ENCODE measurements around the gene SNTG2. TPM values are rescaled to one million over a fixed set of nuclear protein-coding genes. Genes with fewer than 3 reads are reported as not detected.
"Not testable (repeated sequence)": the region's sequence is repeated elsewhere in the genome, so short reads cannot be mapped to it uniquely, and the experiment has no call there.

SNTG2 gene
- total RNA-seq, 1 donor from 2014 or later, result 0.47 TPM

DNA sequence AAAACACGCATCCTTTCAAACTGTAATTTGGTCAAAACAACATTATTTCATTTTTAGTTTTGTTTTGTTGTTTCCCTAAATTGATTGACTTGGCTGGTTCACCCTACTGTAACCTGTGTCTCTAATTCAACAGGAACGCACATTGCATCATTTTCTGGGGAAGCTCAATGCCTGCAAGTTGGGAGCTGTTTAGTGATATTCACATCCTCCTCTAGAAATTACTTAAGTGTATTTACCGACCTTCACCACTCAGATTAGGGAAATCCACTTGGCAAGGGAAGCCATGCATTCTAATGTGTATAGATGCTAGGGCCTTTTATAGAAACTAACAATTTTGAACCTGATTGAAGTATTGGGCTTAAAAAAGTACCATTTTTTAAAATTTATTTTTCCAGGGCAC is 455.3 kb downstream of the SNTG2 start:
- intact Hi-C loops (cut with micrococcal nuclease), result no loop called here
- H3K4me3 ChIP-seq, result no peak overlapping the region
- TF ChIP-seq CTCF (IDR thresholded peaks at IDR 0.05; ENCODE audit: borderline replicate concordance), result no peak
- DNase-seq, result no peak
- H3K36me3 ChIP-seq, result no peaks in the 10 kb centered on the region
- H3K4me1 ChIP-seq, result no peaks in the 10 kb centered on the region
- H3K27ac ChIP-seq (replicated peaks), result no peak overlapping the region
- H3K27me3 ChIP-seq (ENCODE audit: low read depth), result peaks cover 7% of the 10 kb centered on the region
- H3K9me3 ChIP-seq (replicated peaks), result no peaks in the 10 kb centered on the region

GRCh38 chr2:1406434-1406833 is 455.8 kb downstream of the SNTG2 start:
- peaks cover 7% of the 10 kb centered on the region for H3K27me3 ChIP-seq (ENCODE audit: low read depth)
- H3K9me3 ChIP-seq (replicated peaks), result no peaks in the 10 kb centered on the region
- DNase-seq, result no peak
- intact Hi-C loops (cut with micrococcal nuclease), result no loop called here
- no peak overlapping the region for H3K27ac ChIP-seq (replicated peaks)
- H3K4me3 ChIP-seq, result no peak overlapping the region
- no peaks in the 10 kb centered on the region for H3K4me1 ChIP-seq
- H3K36me3 ChIP-seq, result no peaks in the 10 kb centered on the region
- no peak for TF ChIP-seq CTCF (IDR thresholded peaks at IDR 0.05; ENCODE audit: borderline replicate concordance)

DNA sequence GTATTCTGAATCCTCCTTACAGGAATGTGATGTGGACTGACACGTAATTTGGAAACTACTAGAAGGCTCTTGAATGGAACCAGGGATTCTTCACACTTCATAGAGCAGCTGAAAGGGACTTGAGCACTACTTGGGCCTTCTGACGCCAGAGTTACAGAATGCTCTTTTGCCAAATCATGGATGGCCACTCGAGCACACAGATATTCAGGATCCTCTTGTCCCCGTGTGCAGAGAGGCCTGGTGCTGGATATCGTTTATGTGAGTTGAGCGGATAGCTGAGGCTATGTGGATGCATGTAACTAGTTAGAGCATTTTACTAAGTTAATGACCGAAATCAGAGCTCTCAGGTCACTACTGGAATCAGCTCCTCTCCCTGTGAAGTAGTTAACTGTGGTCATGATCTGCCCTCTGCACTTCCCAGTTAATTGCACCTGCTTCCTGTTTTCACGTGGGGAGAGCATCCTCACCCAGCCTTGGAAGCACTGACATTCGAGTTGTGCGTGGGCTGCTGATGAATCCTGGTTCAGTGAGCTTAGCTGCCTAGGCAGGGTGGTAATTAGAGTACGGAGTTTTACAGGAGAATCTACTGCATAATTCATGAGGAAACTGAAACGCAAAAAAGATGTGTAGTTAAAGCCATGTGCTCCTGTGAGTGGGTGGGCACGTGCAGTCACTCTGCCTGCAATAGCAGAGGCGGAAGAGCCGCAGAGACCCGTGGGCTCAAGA is 457.5 kb downstream of the SNTG2 start:
- no peaks in the 10 kb centered on the region for H3K9me3 ChIP-seq (replicated peaks)
- no peak for DNase-seq
- H3K36me3 ChIP-seq, result no peaks in the 10 kb centered on the region
- H3K27me3 ChIP-seq (ENCODE audit: low read depth), result no peaks in the 10 kb centered on the region
- no peak overlapping the region for H3K4me3 ChIP-seq
- no peak for TF ChIP-seq CTCF (IDR thresholded peaks at IDR 0.05; ENCODE audit: borderline replicate concordance)
- H3K4me1 ChIP-seq, result no peaks in the 10 kb centered on the region
- no peak overlapping the region for H3K27ac ChIP-seq (replicated peaks)
- intact Hi-C loops (cut with micrococcal nuclease), result no loop called here

DNA sequence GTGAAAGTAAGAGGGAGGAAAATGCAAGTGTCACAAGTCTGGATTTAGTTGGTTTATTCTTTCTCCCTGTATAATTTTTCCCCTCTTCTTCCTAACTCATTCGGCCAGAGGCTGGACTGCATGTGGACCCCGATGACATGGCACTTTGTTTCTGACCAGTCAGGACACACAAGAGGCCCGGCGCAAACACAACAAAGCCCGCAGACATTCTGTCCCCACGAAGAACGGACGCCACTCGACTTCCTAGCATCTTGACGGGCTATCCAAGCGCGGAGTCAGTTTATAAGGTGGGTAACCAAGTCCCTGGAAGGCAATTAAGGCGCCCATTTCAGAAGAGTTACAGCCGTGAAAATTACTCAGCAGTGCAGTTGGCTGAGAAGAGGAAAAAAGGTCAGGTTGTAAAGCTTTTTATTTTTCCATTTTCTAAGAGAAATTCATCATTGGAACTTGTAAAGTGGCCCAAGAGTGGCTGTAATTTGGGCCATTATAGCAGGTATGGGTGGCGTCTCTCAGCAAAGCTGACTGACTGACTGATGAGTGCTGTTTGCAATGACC is 462.6 kb downstream of the SNTG2 start, which contains the start of gene TPO:
TSS of gene TPO (plus strand) at position 308 of the 555 bp plus-strand sequence. CDS start 946 bp downstream, outside the sequence.
- peaks cover 4% of the 10 kb centered on the region for H3K36me3 ChIP-seq
- H3K27ac ChIP-seq (replicated peaks), result no peak within 1 kb of the TSS
- H3K4me1 ChIP-seq, result no peaks in the 10 kb centered on the region
- H3K4me3 ChIP-seq, result no peak within 1 kb of the TSS
- no peaks in the 10 kb centered on the region for H3K27me3 ChIP-seq (ENCODE audit: low read depth)
- intact Hi-C loops (cut with micrococcal nuclease), result no loop called here
- TF ChIP-seq CTCF (IDR thresholded peaks at IDR 0.05; ENCODE audit: borderline replicate concordance), result no peak
- no peak for DNase-seq
- H3K9me3 ChIP-seq (replicated peaks), result no peaks in the 10 kb centered on the region

DNA sequence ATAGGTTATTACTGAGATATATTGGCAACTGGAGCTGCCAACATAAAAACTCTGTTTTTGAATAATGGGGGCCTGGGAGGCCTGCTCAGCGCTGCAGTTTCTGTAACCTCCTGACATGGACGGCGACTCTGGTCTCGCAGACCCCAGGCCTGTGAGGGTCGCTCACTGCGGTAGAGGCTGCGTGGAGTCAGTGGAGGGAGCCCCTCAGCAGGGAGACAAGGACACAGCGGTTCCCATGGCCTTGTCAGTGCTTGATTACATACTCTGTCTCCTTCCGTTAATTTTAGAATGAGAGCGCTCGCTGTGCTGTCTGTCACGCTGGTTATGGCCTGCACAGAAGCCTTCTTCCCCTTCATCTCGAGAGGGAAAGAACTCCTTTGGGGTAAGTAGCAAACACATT is 463.5 kb downstream of the SNTG2 start:
- no peak overlapping the region for H3K4me3 ChIP-seq
- H3K27ac ChIP-seq (replicated peaks), result no peak overlapping the region
- H3K36me3 ChIP-seq, result peaks cover 4% of the 10 kb centered on the region
- TF ChIP-seq CTCF (IDR thresholded peaks at IDR 0.05; ENCODE audit: borderline replicate concordance), result no peak
- H3K27me3 ChIP-seq (ENCODE audit: low read depth), result no peaks in the 10 kb centered on the region
- DNase-seq, result no peak
- intact Hi-C loops (cut with micrococcal nuclease), result no loop called here
- no peaks in the 10 kb centered on the region for H3K9me3 ChIP-seq (replicated peaks)
- no peaks in the 10 kb centered on the region for H3K4me1 ChIP-seq

DNA sequence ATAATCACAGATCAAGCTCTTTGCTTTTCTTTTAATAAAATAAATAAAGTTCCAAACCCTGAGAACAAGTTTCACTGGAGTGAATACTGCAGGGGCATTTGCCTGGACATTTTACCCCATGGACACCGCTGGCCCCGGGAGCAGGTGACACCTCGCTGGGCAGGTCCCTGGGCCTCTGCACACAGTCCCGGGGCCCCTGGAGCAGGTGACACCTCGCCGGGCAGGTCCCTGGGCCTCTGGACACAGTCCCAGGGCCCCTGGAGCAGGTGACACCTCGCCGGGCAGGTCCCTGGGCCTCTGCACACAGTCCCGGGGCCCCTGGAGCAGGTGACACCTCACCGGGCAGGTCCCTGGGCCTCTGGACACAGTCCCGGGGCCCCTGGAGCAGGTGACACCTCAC is 464.3 kb downstream of the SNTG2 start:
- H3K4me1 ChIP-seq; H3K36me3 ChIP-seq; H3K9me3 ChIP-seq (replicated peaks); intact Hi-C loops (cut with micrococcal nuclease); H3K27me3 ChIP-seq (ENCODE audit: low read depth); H3K27ac ChIP-seq (replicated peaks); DNase-seq; H3K4me3 ChIP-seq: not testable (repeated sequence)

Data from left ventricle myocardium inferior (tissue), 1 donor.